ENCODE measurements around the gene TBC1D22A. TPM values are rescaled to one million over a fixed set of nuclear protein-coding genes. Genes with fewer than 3 reads are reported as not detected.

Gene TBC1D22A
- total and polyA plus RNA-seq, 9 of the 15 experiments (the other 6 are each of a cell fraction or from before 2014, with no cell fraction given): 0.20 to 11.5 (median 5.2) TPM

- CTCF ChIA-PET (ENCODE audit: low intra/inter-chr PET ratio): no interaction called here
- Histone ChIP-seq H3K36me3 (ENCODE audit: control insufficient read depth, insufficient read depth, low read length) (peaks cover 6% of the 10 kb centered on the region; the same call in 2 of the 3 replicates), H3K79me2 (ENCODE audit: control insufficient read depth, insufficient read depth, low read length) (peaks cover 30% of the 10 kb centered on the region), H3K27me3 (ENCODE audit: control insufficient read depth in 2 of 2, insufficient read depth in 2 of 2, low read length in 2 of 2) (no peaks in the 10 kb centered on the region), H3K27ac (ENCODE audit: extremely low read depth, low read depth, low read length) (no peak overlapping the region), H3K4me3 (no peak overlapping the region), H2AFZ (ENCODE audit: low read depth, low read length) (no peak overlapping the region), H3K9me3 (replicated peaks; ENCODE audit: control insufficient read depth, insufficient read depth, low read depth, low read length) (no peaks in the 10 kb centered on the region), H3K9me1 (ENCODE audit: control insufficient read depth, insufficient read depth, low read length) (no peaks in the 10 kb centered on the region), H3K4me2 (ENCODE audit: insufficient read depth, low read length) (no peak overlapping the region), H3K9ac (ENCODE audit: insufficient read depth in 1 of 2, low read depth in 2 of 2, low read length in 2 of 2) (peak overlapping the region in 1 of 2 experiments; percentile 68; a peak in 1 of 4 replicates), H3K4me1 (replicated peaks in 1 of 2; ENCODE audit: control insufficient read depth in 2 of 2, insufficient read depth in 2 of 2, low read length in 2 of 2) (peaks cover 18 to 34% of the 10 kb centered on the region in 2 experiments), H4K20me1 (replicated peaks; ENCODE audit: control insufficient read depth, insufficient read depth, low read length) (0 out of 2 replicates have a peak, but pooled peaks cover 4% of the 10 kb centered on the region)
- 79% methylated on average over 9 of the region's 14 CpGs for WGBS (ENCODE audit: insufficient coverage, low coverage, missing lambda C conversion rate)
- FAIRE-seq (no peak), DNase-seq (ENCODE audit: extremely low read depth in 1 of 4, low spot score in 3 of 4) (no peak), ATAC-seq (no peak)
- in situ Hi-C loops (cut with MboI): no loop called here
- BruUV-seq (replicated peaks): no TSS peak
- intact Hi-C loops (cut with micrococcal nuclease): no loop called here
- POLR2A ChIA-PET: interaction anchor here (1.0 to 1.4 kb wide), 2 partner anchors 10 to 153 kb away, joined by 5 to 6 read pairs; no protein-coding TSS in a partner anchor
- TF ChIP-seq ELK1 (CRISPR knock-in tag; IDR thresholded peaks at IDR 0.05) (no peak), NR2C2 (CRISPR knock-in tag; IDR thresholded peaks at IDR 0.05) (no peak), NR2C2 (tag; IDR thresholded peaks at IDR 0.05) (no peak), ETV6 (IDR thresholded peaks at IDR 0.05; ENCODE audit: borderline replicate concordance in 1 of 2, low read depth in 2 of 2, low read length in 1 of 2) (no peak), ETV6 (CRISPR knock-in tag; IDR thresholded peaks at IDR 0.05; ENCODE audit: borderline replicate concordance) (no peak), MED1 (CRISPR knock-in tag; IDR thresholded peaks at IDR 0.05; ENCODE audit: borderline replicate concordance) (no peak), ATF4 (CRISPR knock-in tag; IDR thresholded peaks at IDR 0.05) (no peak), GABPA (tag; conservative IDR thresholded peaks at IDR 0.05; ENCODE audit: low read depth) (no peak), ZBTB2 (IDR thresholded peaks at IDR 0.05) (no peak), PURB (CRISPR knock-in tag; IDR thresholded peaks at IDR 0.05; ENCODE audit: low read depth) (no peak), ELF2 (CRISPR knock-in tag; IDR thresholded peaks at IDR 0.05) (no peak), ILF3 (IDR thresholded peaks at IDR 0.05; ENCODE audit: borderline replicate concordance) (no peak), ZNF124 (CRISPR knock-in tag; IDR thresholded peaks at IDR 0.05) (no peak), ZNF146 (CRISPR knock-in tag; IDR thresholded peaks at IDR 0.05; ENCODE audit: unreplicated experiment) (no peak), HINFP (tag; conservative IDR thresholded peaks at IDR 0.05; ENCODE audit: low read depth) (no peak), HMBOX1 (IDR thresholded peaks at IDR 0.05) (no peak), NR2C1 (IDR thresholded peaks at IDR 0.05) (no peak), NR2C1 (tag; IDR thresholded peaks at IDR 0.05) (no peak)
Measured at GRCh38 chr22:46770151-46770641, 7.7 kb downstream of the TBC1D22A start.

Data from K562 (cell line).